PFSK-1 (cell line): ENCODE results near the gene ENTHD1. TPM values are rescaled to one million over a fixed set of nuclear protein-coding genes. Genes with fewer than 3 reads are reported as not detected.

Source experiments
- FOXP2 ChIP-seq: optimal IDR thresholded peaks from 2 replicates; pipeline ENCODE3; 2011; ENCODE audit warnings: borderline replicate concordance, control low read depth, inconsistent platforms; ENCODE audit not compliant: insufficient read depth; ENCODE audit errors: extremely low read length, extremely low read depth
- POLR2AphosphoS5 ChIP-seq: IDR thresholded peaks from 2 replicates; pipeline ENCODE4 v1.6.1; 2012; ENCODE audit warnings: low read depth, mild to moderate bottlenecking, control low read depth, low read length, moderate library complexity
- REST ChIP-seq, 2 experiments: IDR thresholded peaks; 2 replicates each; pipeline versions ENCODE4 v1.6.1 to v1.8.0; 2011 to 2012; ENCODE audit warnings: low read depth in 2 of 2, low read length in 2 of 2, control low read depth in 1 of 2, inconsistent platforms in 1 of 2, mild to moderate bottlenecking in 1 of 2, moderate library complexity in 1 of 2; ENCODE audit not compliant: insufficient read depth in 1 of 2
- SIN3A ChIP-seq: IDR thresholded peaks from 2 replicates; pipeline ENCODE4 v1.6.1; 2012; ENCODE audit warnings: mild to moderate bottlenecking, low read length, moderate library complexity, borderline replicate concordance; ENCODE audit not compliant: insufficient read depth
- TAF1 ChIP-seq: IDR thresholded peaks from 2 replicates; pipeline ENCODE4 v1.6.1; 2012; ENCODE audit warnings: low read length, control low read depth, borderline replicate concordance; ENCODE audit not compliant: insufficient read depth
- polyA plus RNA-seq: library from polyadenylated mRNA; unstranded; fragments of >200 nt; gene quantifications from one replicate; pipeline ENCODE4 v1.2.1, GENCODE V29; 2012; ENCODE audit warnings: low read depth, missing spikeins; ENCODE audit not compliant: insufficient read length

The ENTHD1 gene
- polyA plus RNA-seq, result not detected

DNA sequence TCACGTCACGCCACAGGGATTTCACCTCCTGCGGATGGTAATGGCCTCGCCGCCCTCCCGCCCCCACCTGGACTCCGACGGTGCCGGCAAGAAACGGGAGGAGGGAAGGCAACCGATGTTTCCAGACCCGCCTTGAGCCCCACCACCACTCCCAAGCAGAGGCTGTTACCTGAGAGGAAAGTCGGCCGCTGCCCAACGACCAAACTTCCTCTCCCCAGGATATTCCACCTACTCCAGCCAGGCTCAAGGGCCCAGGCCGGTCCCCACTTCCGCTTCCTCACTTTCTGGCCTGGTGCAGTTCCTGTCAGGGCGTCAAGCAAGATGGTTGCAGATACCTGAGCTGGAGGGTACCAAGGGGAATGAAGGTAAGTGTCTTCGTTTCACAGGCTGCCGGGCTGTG is at the start of gene ENTHD1:
TSS of gene ENTHD1 (minus strand) at position 235 of the 400 bp plus-strand sequence. CDS start 6,012 bp downstream, outside the sequence.
- TF ChIP-seq REST (IDR thresholded peaks at IDR 0.05; ENCODE audit: insufficient read depth in 1 of 2, low read depth in 2 of 2, low read length in 2 of 2) (no peak), POLR2AphosphoS5 (no peak), FOXP2 (no peak), TAF1 (no peak), SIN3A (no peak)

GRCh38 chr22:39943337-39943736 is 49.8 kb upstream of the ENTHD1 start:
- no peak for TF ChIP-seq TAF1
- TF ChIP-seq FOXP2, result no peak
- TF ChIP-seq POLR2AphosphoS5, result no peak
- TF ChIP-seq REST (IDR thresholded peaks at IDR 0.05; ENCODE audit: insufficient read depth in 1 of 2, low read depth in 2 of 2, low read length in 2 of 2), result no peak
- TF ChIP-seq SIN3A, result no peak

GRCh38 chr22:39942439-39943230 is 49.1 kb upstream of the ENTHD1 start:
- no peak for TF ChIP-seq TAF1

DNA sequence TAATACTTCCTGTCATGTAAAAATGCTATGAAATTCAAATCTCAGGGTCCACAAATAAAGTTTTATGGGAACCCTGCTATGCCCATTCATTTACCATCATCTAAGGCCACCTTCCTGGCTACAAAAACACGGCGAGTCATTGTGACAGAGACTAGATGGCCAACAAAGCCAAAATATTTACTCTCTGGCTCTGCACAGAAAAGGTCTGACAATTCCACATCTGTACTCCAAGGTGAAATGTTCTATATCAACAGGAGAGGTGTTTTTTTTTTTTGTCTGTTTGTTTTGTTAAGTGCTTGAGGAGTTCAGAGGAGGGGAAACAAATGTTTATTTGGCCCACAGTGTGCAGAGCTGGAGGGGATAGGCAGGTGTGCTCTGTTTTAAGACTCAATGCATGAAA is 48.0 kb upstream of the ENTHD1 start:
- TF ChIP-seq FOXP2, result no peak
- TF ChIP-seq SIN3A, result no peak
- no peak for TF ChIP-seq REST (IDR thresholded peaks at IDR 0.05; ENCODE audit: insufficient read depth in 1 of 2, low read depth in 2 of 2, low read length in 2 of 2)
- no peak for TF ChIP-seq TAF1
- TF ChIP-seq POLR2AphosphoS5, result no peak

GRCh38 chr22:39940757-39941305 is 47.3 kb upstream of the ENTHD1 start:
- TF ChIP-seq FOXP2 (no peak), SIN3A (no peak)

DNA sequence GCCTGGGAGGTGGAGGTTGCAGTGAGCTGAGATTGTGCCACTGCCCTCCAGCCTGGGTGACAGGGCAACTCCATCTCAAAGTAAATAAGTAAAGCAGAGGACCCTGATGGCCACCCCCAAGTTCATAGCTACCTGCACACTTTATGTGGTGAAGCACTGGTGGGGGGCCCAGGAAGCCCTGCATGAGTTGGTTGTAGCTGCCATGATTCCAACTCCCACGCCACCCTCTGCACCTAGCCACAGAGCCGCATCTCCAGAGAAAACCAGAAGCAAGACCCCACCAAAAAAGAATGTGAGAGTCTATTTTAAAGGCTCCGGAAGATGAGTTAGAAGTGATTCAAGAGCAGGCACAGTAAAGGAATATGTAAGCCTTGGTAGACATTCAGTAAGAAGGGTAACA is 46.3 kb upstream of the ENTHD1 start:
- no peak for TF ChIP-seq FOXP2
- no peak for TF ChIP-seq TAF1
- TF ChIP-seq REST (IDR thresholded peaks at IDR 0.05; ENCODE audit: insufficient read depth in 1 of 2, low read depth in 2 of 2, low read length in 2 of 2), result no peak
- no peak for TF ChIP-seq SIN3A
- TF ChIP-seq POLR2AphosphoS5, result no peak
